Frontal cortex (tissue), 4 donors: Measurements from ENCODE around the gene CEBPA. TPM values are rescaled to one million over a fixed set of nuclear protein-coding genes. Genes with fewer than 3 reads are reported as not detected.
A peak's percentile ranks its signal among the peaks of the same experiment; 100 is the strongest.
"Not testable (repeated sequence)": the region's sequence is repeated elsewhere in the genome, so short reads cannot be mapped to it uniquely, and the experiment has no call there.

Source experiments
- DNase-seq, 2 donors: peaks; one replicate each; pipeline ENCODE4 v3.0.0; 2012; ENCODE audit warnings: low spot score in 2 of 2
- FAIRE-seq: peaks from 2 replicates; lab custom pipeline; 2012; peaks lifted over from hg19 to GRCh38; lab: Jason Lieb, UNC
- total RNA-seq: library from RNA; depleted of rRNA; stranded (reverse); fragments of >200 nt; gene quantifications from one replicate; pipeline ENCODE4 v1.2.3, GENCODE V29; 2014
- donor health status: control.
- donor health status: control.
- donor health status: control.

The CEBPA gene
- total RNA-seq, 1 donor from 2014 or later = 1.6 TPM

DNA sequence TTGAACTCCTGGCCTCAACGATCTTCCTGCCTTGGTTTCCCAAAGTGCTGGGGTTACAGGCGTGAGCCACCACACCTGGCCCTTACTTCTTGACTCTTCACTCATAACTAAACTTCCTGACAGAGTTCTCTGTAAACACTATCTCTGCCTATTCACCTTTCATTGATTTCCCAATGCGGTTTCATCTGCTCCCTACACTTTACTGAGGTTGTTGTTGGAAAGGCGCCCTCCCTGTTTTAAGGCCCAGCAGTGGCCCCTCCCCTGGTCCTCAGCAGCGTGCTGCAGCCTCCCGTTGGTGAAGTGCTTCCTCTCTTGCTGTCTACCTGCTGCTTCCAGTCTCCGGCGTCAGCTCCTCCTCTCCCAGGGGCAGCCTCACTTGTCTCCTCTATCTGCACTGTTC is 26.7 kb upstream of the CEBPA start:
- no peak for FAIRE-seq
- no peak for DNase-seq

DNA sequence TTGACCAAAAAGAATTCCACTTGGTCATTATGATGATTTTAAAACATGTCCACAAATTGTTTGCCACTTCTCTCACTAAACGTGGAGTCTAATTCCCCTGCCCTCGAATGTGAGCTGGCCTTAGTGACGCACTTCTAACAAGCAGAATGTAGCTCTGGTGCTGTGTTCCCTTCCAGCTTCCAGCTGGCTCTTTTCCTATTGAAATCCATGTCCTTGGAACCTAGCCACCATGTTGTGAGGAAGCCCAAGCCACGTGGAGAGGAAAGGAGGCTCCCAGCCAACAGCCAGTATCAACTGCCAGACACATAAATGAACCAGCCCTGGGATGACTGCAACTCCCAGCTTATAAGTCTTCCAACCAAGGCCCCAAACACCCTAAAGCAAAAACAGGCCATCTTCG is 23.6 kb upstream of the CEBPA start:
- DNase-seq = peak in 1 of 2 donors; percentile 38
- no peak for FAIRE-seq

DNA sequence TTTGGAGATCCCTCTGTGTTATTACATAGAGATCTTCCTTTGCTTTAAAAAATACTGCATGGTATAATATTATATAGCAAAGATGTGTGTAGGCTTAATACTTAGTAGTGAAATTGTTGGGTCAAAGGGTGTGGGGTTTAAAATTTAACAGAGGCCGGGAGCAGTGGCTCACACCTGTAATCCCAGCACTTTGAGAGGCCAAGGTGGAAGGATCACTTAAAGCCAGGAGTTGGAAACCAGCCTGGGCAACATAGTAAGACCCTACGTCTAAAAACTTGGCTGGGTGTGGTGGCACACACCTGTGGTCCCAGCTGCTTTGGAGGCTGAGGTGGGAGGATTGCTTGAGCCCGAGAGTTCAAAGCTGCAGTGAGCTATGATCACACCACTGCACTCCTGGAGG is 22.3 kb upstream of the CEBPA start:
- DNase-seq (no peak), FAIRE-seq (no peak)

DNA sequence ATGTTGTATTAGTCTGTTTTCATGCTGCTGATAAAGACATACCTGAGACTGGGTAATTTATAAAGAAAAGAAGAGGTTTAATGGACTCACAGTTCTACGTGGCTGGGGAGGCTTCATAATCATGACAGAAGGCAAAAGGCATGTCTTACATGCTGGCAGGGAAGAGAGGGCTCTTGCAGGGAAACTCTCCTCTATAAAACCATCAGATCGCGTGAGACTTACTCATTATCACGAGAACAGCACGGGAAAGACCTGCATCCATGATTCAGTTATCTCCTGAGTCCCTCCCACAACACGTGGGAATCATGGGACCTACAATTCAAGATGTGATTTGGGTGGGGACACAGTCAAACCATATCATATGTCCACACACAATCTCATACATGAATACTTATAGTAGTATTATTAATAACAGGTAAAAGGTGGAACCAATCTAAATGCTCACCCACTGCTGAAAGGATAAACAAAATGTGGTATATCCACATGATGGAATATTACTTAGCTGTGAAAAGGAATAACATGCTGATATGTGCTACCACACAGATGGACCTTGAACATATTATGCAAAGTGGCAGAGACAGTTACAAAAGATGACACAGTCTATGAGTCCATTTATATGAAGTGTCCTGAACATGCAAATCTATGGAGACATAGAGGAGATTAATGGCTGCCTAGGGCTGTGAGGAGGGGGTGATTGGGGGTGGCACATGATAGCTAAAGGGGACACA is 20.9 kb upstream of the CEBPA start:
- DNase-seq (no peak), FAIRE-seq (no peak)

DNA sequence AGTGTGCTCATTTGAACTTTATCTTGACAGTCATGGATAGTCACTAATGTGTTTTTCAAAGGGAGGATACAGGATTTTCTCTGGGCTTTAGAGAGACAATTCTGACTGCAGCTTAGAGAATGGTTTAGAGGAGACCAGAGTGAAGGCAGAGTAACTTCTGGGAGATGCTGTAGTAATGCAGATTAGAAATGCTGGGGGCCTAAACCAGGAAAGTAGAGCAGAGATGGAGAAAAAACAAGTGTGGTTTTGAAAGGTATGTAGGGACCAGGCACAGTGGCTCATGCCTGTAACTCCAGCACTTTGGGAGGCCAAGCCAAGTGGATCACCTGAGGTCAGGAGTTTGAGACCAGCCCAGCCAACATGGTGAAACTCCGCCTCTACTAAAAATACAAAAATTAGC is 18.3 kb upstream of the CEBPA start:
- FAIRE-seq (no peak), DNase-seq (no peak)

DNA sequence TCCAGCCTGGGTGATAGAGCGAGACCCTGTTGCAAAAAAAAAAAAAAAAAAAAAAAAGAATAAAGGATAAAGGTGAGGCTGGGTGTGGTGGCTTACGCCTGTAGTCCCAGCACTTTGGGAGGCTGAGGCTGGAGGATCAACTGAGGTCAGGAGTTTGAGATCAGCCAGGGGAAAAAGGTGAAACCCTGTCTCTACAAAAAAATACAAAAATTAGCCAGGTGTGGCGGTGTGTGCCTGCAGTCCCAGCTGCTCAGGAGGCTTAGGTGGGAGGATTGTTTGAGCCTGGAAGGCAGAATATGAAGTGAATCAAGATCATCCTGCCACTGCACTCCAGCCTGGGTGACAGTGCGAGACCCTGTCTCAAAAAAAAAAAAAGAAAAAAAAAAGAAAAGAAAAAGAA is 15.7 kb upstream of the CEBPA start:
- FAIRE-seq, DNase-seq: not testable (repeated sequence)

DNA sequence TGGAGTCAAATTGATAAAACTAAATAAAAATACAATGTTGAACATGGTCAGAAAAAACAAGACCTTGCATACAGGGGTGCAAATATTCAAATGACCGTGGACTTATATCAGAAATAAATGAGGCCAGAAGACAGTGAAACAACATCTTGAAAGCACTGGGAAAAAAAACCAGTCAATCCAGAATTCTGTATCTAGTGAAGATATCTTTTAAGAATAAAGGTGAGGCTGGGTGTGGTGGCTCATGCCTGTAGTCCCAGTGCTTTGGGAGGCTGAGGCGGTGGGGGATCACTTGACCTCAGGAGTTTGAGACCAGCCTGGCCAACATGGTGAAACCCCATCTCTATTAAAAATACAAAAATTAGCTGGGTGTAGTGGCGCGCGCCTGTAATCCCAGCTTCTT is 15.2 kb upstream of the CEBPA start:
- no peak for DNase-seq
- FAIRE-seq = no peak

DNA sequence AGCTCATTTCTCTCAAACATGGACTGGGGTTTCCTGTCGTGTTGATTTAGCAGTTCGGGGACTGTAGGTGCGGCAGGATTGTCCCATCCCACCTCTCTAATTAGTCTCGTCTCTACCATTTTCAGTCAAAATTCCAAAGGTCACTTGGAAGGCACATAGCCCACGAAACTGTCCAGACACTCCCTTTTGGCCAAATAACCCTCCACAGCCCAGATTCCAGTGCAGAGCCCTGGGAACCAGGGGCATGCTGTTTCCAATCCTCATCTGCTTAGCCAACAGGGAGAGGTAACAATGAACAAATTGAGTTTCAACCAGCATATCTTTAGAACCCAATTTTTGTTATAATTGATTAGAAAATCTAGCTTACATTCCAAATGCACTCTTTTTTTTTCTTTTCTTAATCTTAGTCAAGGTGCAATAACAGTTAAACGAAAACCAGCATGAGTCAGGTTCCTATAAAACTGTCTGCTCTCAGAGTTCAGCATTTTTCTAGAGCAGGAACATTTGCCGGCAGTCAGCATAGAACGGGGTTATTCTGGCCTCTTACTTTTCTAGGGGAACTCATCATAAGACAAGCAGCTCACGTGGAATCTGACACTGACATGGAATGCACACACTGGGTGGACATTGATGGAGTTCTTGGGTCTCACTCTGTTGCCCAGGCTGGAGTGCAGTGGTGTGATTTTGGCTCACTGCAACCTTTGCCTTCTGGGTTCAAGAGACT is 14.4 kb upstream of the CEBPA start:
- DNase-seq (no peak), FAIRE-seq (no peak)

DNA sequence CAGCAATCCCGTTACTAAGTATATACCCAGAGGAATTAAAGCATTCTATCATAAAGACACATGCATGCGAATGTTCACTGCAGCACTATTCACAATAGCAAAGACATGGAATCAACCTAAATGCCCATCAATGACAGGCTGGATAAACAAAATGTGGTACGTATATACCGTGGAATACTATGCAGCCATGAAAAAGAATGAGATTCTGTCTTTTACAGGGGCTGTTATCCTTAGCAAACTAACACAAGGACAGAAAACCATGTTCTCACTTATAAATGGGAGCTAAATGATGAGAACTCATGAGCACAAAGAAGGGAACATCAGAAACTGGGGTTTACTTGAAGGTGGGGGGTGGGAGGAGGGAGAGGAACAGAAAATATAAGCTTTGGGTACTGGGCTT is 10.5 kb upstream of the CEBPA start:
- not testable (repeated sequence) for DNase-seq, FAIRE-seq

DNA sequence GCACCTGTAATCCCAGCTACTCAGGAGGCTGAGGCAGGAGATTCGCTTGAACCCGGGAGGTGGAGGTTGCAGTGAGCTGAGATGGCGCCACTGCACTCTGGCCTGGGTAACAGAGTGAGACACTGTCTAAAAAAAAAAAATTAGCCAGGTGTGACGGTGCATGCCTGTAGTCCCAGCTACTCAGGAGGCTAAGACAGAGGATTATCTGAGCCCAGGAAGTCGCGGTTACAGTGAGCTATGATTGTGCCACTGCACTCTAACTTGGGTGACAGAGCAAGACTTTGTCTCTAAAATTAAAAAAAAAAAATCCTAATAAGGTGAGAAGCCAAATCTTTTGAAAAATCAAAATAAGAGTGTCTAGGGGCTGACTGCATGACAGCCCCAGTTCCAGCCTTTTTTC is 9.7 kb upstream of the CEBPA start:
- no peak for DNase-seq
- FAIRE-seq = no peak

DNA sequence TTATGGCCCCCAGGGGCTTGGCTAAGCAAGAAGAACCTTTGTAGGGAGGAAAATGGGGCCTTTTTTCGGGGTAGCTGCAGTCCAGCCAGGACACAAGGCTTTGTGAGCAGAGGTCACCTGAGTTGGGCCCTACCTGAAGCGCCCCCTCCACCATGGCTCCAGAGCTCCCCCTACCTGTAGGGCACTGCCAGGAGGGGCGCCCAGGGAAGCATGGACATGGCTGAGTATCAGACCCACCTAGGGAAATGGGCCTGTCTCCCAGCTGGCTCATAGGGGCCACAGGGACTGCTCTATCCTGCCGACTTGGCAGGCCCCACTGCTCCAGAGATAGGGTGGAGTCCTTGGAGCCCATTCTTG is 9.0 kb upstream of the CEBPA start:
- DNase-seq (no peak), FAIRE-seq (no peak)

DNA sequence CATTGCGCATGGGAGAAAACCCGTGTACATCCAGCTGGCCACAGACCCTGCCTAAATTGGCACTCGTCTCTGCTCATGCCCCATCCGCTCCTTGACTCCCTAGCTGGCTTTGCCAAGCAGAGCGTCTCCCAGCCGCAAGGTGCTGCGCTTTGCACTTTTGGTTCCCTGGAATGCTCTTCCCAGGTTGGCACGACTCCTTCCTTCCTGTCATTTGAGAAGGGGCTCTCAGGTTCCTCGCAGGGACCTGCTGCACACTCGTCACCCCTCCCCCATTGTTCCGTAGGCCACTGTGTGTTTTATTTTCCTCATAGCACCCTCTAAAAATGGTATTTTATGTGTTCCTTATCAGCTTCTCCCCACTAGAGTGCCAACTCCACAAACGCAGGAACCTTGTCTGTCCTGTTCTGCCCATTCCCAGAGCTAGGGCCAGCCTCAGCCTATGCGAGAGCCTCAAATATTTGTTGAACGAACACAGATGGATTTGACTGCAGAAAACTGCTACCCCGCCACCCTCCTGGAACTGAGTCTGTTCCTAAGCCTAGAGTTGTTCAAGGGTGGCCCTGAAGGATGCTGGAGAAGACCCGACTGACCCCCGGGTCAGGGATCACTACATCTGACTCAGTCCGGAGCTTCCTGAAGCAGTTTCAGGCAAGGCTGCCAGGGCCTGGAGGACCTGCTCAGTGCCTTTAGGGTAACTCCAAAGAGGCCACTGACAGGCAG is 8.4 kb upstream of the CEBPA start:
- FAIRE-seq (no peak), DNase-seq (no peak)

DNA sequence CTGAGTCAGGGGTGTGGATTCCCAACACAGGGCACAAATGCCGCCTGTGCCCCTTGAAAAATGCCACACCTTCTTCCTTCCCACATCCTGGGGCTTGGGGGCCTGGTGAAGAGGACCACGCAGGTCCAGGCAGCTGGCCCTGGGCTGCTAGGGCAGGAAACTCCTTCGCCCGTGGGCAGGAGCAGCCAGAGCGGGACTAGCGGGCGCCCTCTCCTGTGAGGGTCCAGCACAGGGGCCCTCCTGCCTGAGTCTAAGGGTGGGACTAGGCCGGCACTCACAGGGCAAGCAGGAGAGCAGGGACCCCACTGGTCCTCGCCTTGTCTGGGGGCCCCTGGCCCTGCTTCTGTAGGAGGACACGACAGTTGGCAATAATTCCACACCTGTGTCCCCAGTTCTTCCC is 7.5 kb upstream of the CEBPA start:
- no peak for DNase-seq
- FAIRE-seq = no peak

DNA sequence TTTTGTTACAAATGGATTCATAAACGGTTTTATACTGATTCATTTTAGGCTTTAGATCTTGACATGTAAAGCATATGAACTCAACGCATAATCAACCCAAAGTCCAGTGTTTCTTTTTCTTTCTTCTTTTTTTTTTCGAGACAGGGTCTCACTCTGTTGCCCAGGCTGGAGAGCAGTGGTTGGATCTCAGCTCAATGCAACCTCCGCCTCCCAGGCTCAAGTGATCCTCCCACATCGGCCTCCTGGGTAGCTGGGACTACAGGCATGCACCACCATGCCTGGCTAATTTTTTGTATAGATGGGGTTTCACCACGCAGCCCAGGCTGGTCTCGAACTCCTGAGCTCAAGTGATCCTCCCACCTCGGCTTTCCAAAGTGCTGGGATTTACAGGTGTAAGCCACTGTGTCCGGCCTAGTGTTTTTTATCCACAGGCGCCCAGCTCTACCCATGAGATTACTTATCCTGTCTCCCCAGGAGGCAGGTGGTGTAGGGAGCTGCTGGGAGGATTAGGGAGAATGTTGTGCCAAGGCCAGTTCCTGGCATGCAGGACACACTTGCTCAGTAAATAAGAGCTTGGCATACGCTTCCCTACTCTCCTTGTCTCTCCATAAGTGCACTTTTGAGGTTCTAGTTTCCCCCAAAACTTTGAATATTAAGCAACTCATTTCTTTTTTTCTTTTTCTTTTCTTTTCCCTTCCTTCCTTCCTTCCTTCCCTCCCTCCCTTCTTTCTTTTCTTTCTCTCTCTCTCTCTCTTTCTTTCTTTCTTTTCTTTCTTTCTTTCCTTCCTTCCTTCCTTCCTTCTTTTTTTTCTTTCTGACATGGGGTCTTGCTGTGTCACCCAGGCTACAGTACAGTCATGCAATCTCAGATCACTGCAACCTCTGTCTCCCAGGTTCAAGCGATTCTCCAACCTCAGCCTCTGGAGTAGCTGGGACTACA is 4.8 kb upstream of the CEBPA start:
- FAIRE-seq (no peak), DNase-seq (no peak)

DNA sequence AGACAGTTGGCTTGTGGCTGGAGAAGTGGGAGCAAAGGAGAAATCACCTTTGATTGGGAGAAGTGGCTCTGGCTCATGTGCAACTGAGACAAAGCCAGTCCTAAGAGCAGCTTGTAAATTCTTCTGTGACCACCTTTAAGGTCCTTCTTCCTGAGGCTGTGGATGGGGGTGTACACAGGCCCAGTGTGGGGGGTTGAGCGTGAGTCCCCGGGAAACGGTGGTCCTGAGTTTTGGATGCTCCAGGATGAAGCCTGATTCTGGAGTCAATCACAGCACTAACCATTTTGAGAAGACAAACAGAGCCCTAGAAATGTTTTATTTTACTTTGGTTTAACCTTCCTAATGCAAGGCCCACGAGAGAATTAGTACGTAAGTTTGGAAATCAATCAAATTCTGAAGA is 3.9 kb upstream of the CEBPA start:
- FAIRE-seq (no peak), DNase-seq (no peak)

DNA sequence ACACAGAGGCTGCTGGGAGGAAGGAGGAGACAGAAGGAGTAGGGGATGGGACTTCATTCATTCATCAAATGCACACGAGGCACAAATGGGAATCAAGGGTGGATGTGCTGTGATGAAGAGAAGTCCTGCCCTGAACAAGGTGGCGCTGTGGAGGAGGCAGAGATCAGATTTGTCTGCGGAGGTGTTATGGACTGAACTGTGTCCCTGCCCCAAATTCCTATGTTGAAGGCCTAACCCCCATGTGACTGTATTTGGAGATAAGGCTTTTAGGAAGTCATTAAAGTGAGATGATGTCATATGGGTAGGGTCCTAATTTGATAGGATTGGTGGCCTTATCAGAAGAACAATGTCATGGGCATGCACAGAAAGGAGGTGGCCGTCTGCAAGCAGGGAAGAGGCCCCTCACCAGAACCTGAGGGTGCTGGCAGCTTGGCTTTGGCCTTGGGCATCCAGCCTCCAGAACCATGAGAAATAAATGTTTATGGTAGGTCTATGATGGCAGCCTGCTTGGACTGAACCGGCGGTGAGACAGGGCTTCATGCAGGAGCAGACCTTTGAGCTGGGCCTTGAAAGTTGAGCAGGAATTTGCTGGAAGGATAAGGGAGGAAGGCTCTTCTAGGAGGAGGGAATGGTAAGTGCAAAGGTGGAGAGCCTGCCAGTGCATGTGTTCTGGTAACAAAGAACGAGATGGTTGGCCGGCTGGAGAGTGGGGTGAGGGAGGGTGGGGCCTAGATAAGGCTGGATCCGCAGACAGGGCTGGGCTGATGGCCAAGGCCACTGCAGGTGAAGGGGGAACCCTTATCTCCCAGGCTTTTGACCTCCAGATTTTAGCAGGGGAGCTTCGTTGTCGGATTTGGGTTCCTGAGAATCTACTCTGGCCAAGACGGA is 2.7 kb upstream of the CEBPA start:
- no peak for FAIRE-seq
- DNase-seq = peak; percentile 6 to 7

DNA sequence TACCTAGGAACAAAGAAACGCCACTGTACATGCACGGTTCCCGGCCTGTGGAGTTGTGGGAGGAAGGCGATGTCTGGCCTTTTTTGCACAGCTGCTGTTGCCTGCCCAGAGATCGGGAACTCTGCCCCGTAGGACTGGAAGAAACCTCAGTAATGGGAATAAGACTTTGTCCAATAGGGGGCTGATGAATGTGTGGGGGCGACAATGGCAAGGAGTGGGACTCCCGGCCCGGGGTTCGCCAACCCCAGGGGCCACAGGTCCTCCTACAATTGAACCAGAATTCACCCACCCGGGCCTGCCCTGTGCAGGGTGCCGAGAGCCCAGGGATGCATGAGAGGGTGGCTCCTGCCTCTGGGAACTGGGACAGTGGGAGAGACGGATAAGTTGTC is 2.0 kb upstream of the CEBPA start:
- FAIRE-seq (no peak), DNase-seq (no peak)

DNA sequence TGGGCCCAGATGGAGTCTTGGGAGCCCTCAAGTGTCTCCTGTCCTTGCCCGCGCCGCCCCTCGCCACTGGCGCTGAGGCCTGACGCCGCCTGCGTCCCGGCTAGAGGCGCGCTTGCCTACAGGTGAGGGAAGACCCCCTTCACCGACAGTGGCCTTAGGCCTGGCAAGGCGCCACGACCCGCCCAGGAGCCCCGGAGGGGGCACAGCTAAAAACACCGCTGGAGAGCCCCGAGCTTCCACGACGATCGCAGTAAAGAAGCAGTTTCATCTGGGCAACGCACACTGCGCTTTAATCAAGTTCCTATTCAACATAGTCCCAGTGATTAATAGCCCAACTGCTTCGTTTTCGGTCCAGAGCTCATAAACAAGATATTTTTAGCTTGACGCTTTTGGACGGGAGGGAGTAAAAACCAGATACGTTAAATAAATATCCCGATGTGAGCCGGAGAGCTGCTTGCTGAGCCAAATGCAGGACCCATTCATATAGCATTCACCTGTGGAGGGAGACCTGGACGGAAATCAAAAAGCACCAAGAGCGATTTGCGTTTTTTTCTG is 1.5 kb upstream of the CEBPA start:
- no peak for FAIRE-seq
- peak in 1 of 2 donors; percentile 21 for DNase-seq
